Stimulated activated CD4-positive, alpha-beta T cell treated with anti-CD3 and anti-CD28 coated beads, Interleukin-12 subunit alpha, Interleukin-12 subunit beta, amount 100 ng/mL, for 4 hours (primary cell): ENCODE results near the gene EIF3L.
A peak's percentile ranks its signal among the peaks of the same experiment; 100 is the strongest.

Source experiments
- DNase-seq: peaks from one replicate; pipeline ENCODE4 v3.0.0-alpha.2; 2020

EIF3L gene

DNA sequence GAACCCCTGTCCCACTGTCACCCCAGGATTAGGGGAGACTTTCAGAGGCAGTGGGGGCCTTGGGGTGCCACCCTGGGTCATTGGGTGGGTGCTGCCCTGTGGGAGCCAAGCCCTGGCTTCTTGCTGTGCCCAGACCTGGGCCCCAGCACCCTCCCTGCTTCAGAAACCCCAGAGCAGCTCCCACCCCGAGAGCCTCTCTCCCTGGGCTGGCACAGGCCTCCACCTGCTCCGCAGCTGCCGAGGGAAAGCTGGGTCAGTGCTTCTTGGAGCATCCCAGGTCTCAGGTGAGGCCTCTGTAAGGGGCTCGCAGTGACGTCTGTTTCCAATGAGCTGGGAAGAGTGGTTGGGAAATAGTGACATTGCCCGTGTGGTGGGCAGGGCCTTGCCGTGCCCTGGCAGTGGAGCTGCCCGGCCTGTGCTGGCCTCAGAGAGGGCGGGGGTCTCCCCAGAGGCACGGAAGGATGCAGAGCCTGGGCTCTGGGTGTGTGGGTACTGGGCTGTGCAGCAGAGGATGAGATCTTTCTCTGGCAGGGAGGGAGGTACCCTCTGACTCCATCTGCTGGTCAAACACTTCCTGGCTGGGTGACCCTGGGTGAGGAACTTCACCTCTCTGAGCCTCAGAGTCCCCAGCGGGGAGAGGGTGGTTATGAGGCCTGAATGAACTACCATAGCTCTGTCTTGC, 81.2 kb downstream of the EIF3L start:
- DNase-seq = no peak

DNA sequence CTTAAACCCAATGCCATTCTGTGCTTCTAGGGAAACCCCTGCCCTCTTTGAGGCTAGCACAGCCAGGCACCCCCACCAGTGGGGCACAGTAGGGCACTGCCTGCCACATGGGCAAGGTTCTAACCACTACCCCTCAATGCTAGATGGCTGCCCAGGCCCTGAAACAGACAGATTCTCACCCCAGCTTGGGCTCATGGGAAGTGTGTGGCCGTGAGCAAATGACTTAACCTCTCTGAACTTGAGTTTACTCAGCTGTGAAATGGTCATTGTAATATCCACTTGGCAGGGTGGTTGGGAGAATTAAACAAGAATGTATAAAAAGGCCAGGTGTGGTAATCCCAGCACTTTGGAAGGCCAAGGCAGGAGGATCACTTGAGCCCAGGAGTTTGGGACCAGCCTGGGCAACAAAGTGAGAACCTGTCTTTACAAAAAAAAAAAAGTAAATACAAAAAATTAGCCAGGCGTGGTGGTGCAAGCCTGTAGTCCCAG, 81.8 kb downstream of the EIF3L start:
- no peak for DNase-seq

DNA sequence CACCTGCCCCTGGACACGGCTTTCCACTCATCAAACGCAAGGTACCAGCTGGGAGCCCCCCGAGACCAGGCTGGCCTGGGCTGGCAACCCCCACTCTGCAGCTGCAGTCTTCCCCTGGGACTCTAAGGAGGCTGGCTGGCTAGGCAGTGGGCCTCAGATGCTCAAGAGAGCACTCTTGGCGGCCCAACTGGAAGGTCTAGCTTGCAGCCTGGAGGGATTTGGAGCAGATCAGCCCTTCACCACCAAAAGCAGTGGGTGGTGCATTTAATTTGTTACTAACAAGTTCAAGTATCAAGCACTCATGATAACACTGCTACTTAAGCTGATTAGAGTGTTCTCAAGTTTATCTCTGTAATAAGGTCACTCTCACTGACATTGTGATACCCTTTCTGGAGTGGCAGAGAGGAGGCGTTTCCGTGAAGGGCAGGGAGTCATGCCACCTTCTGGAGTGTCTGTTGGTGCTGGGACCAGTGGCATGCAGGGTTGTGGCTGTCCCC, 82.7 kb downstream of the EIF3L start:
- no peak for DNase-seq

DNA sequence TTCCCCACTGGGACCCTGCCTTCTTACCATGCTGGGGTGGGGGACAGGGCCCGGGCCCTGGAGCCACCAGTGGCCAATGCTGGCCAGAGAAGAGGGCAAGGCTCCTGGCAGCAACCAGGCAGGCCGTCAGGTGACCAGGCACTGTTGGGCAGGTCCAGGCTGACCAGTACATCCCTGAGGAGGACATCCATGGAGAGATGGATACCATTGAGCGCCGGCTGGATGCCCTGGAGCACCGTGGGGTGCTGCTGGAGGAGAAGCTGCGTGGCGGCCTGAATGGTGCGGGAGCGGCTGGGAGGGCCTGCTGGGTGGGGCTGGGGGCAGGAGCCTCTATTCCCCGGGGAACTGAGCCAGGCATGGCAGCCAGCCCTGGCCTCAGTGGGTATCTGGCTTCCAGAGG, 83.2 kb downstream of the EIF3L start:
- DNase-seq = no peak

DNA sequence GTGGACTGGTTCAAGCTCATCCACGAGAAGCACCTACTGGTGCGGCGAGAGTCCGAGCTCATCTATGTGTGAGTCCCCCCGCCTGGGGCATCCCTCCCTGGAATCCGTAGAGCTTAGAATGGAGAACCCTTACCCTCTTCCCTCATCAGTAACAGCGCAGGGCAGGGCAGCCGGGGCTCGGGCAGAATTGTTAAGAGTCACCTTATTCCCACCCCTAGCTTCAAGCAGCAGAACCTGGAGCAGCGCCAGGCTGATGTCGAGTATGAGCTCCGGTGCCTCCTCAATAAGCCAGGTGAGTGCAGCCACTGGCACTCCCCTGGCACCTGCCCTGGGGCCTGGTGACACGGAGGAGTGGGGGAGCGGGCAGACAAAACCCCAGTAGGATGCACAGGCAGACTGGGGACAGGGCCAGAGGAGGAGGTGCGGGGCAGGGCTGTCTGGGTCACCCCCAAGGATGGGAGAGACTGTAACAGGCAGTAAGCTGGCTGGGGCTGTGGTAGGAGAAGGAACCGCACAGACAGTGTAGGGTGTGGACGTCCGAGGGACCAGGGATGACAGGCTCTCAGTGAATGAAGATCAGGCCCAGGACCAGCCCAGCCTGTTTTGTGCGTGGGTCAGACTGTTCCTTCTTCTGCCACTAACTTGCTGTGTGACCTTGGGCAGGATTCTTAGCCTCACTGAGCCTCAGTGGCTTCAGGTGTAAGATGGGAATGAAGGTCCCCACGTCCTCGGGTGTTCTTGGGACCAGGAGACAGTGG, 83.8 kb downstream of the EIF3L start:
- DNase-seq = no peak

DNA sequence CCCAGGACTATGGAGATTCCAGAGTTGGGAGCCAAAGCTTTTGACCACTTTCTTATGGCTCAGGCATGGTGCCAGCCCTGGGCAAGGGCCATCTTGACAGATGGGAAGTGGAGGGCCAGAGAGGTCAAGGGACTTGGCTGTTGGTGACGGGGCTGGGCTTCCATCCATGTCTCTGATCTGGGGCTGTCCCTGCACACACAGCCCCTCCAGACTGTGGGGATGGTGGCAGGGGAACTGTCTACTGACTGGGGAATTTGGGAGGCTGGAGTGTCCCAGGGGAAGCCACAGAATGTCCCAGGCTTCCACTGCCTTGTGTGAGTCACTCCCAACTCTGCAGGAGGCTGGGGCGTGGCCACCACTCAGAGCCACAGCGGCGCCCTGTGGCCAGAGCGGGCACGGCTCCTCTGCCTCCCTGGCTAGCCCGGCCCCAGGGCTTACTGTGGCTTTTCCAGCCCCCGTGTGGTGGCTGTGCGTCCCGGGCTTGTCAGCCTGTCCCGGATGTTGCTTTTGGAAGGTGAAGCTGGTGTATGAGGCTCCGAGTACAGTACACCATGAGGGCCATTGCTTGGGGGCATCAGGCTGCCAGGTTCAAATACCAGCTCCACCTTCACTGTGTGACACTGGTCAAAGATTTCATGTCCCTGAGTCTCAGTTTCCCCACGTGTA, 84.6 kb downstream of the EIF3L start:
- peak; percentile 81 for DNase-seq
